ENCODE data around the gene DNAJC4. TPM values are rescaled to one million over a fixed set of nuclear protein-coding genes. Genes with fewer than 3 reads are reported as not detected.
A peak's percentile ranks its signal among the peaks of the same experiment; 100 is the strongest.

Gene DNAJC4
- total RNA-seq, 1 experiment from 2014 or later = 26.0 TPM

DNA sequence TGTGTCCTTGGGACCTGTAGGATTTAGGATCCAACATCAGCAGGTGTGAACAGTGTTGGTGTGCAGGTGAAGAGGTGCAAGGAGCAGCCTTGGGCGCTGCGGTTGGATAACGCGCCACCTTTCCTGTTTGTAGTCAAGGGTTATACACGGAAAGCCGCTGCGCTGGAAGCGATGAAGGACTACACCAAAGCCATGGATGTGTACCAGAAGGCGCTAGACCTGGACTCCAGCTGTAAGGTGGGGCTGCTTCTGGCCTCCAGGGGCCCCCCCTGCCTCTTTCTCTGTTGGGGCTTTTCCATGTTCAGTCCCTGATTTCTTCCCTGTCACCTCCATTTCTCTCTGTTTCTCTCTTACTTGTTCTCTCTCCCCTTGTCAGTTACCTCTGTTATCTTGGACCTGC is 27.4 kb upstream of the DNAJC4 start:
- ChIA-PET CTCF (interaction anchor here (0.7 to 5.4 kb wide), 4 partner anchors 47 to 139 kb away, joined by 3 to 76 read pairs (median 35); partner anchors contain the start of gene PLCB3), POLR2A (interaction anchor here (0.5 kb wide), 1 partner anchor 12 kb away, joined by 3 read pairs; no protein-coding TSS in a partner anchor)
- H3K9me3 Mint-ChIP-seq = no peaks in the 10 kb centered on the region
- DNase-seq (ENCODE audit: low spot score) (no peak), ATAC-seq (no peak)
- peaks cover 61% of the 10 kb centered on the region for H3K36me3 Mint-ChIP-seq
- no peak overlapping the region for H3K4me3 Mint-ChIP-seq
- TF ChIP-seq ZNF232 (CRISPR knock-in tag; IDR thresholded peaks at IDR 0.05) = no peak
- TF ChIP-seq TP53 (CRISPR knock-in tag; IDR thresholded peaks at IDR 0.05) = no peak
- TF ChIP-seq ZNF532 (CRISPR knock-in tag; IDR thresholded peaks at IDR 0.05; ENCODE audit: borderline replicate concordance) = no peak
- no peak for TF ChIP-seq ZSCAN18 (CRISPR knock-in tag; IDR thresholded peaks at IDR 0.05)
- TF ChIP-seq, protein P1, sequence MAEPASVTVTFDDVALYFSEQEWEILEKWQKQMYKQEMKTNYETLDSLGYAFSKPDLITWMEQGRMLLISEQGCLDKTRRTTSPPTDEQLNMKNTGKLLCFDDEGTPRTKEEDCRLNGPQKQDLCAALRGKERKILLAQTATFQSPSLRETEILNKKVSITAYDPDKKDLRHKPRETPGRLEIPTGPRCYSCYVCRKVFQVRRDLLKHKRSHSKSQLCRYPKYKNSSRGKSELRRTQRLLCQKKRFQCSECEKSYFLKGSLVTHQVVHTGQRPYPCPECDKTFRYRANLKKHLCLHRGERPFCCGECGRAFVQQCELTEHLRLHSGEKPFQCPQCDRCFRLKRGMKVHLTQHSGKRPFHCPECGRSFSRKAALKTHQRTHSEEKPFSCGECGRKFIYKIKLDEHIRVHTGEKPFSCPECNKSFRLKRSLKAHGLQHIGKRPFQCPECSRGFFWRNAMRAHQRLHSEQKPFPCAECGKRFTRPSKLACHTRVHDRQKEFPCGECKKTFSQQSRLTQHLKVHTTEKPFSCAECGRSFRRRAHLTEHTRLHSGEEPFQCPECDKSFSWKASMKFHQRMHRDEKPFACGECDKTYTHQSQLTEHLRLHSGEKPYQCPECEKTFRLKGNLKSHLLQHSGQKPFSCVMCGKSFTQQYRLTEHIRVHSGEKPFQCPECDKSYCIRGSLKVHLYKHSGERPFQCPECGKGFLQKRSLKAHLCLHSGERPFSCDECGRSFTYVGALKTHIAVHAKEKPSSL (CRISPR knock-in tag; conservative IDR thresholded peaks at IDR 0.05) = no peak
- TF ChIP-seq, protein P2, sequence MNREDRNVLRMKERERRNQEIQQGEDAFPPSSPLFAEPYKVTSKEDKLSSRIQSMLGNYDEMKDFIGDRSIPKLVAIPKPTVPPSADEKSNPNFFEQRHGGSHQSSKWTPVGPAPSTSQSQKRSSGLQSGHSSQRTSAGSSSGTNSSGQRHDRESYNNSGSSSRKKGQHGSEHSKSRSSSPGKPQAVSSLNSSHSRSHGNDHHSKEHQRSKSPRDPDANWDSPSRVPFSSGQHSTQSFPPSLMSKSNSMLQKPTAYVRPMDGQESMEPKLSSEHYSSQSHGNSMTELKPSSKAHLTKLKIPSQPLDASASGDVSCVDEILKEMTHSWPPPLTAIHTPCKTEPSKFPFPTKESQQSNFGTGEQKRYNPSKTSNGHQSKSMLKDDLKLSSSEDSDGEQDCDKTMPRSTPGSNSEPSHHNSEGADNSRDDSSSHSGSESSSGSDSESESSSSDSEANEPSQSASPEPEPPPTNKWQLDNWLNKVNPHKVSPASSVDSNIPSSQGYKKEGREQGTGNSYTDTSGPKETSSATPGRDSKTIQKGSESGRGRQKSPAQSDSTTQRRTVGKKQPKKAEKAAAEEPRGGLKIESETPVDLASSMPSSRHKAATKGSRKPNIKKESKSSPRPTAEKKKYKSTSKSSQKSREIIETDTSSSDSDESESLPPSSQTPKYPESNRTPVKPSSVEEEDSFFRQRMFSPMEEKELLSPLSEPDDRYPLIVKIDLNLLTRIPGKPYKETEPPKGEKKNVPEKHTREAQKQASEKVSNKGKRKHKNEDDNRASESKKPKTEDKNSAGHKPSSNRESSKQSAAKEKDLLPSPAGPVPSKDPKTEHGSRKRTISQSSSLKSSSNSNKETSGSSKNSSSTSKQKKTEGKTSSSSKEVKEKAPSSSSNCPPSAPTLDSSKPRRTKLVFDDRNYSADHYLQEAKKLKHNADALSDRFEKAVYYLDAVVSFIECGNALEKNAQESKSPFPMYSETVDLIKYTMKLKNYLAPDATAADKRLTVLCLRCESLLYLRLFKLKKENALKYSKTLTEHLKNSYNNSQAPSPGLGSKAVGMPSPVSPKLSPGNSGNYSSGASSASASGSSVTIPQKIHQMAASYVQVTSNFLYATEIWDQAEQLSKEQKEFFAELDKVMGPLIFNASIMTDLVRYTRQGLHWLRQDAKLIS (CRISPR knock-in tag; IDR thresholded peaks at IDR 0.05; ENCODE audit: borderline replicate concordance) = no peak
- no peak for TF ChIP-seq CDX4 (CRISPR knock-in tag; IDR thresholded peaks at IDR 0.05; ENCODE audit: borderline replicate concordance)
- no peak for TF ChIP-seq CBFB (CRISPR knock-in tag; IDR thresholded peaks at IDR 0.05; ENCODE audit: low read depth)
- no peak for TF ChIP-seq RORB (CRISPR knock-in tag; IDR thresholded peaks at IDR 0.05)
- TF ChIP-seq, protein P3, sequence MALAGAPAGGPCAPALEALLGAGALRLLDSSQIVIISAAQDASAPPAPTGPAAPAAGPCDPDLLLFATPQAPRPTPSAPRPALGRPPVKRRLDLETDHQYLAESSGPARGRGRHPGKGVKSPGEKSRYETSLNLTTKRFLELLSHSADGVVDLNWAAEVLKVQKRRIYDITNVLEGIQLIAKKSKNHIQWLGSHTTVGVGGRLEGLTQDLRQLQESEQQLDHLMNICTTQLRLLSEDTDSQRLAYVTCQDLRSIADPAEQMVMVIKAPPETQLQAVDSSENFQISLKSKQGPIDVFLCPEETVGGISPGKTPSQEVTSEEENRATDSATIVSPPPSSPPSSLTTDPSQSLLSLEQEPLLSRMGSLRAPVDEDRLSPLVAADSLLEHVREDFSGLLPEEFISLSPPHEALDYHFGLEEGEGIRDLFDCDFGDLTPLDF (CRISPR knock-in tag; IDR thresholded peaks at IDR 0.05) = no peak
- TF ChIP-seq ZNF423 (CRISPR knock-in tag; IDR thresholded peaks at IDR 0.05) = no peak
- TF ChIP-seq HMGA2 (CRISPR knock-in tag; IDR thresholded peaks at IDR 0.05) = no peak
- TF ChIP-seq, protein P4, sequence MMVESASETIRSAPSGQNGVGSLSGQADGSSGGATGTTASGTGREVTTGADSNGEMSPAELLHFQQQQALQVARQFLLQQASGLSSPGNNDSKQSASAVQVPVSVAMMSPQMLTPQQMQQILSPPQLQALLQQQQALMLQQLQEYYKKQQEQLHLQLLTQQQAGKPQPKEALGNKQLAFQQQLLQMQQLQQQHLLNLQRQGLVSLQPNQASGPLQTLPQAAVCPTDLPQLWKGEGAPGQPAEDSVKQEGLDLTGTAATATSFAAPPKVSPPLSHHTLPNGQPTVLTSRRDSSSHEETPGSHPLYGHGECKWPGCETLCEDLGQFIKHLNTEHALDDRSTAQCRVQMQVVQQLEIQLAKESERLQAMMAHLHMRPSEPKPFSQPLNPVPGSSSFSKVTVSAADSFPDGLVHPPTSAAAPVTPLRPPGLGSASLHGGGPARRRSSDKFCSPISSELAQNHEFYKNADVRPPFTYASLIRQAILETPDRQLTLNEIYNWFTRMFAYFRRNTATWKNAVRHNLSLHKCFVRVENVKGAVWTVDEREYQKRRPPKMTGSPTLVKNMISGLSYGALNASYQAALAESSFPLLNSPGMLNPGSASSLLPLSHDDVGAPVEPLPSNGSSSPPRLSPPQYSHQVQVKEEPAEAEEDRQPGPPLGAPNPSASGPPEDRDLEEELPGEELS (CRISPR knock-in tag; IDR thresholded peaks at IDR 0.05) = no peak
- no peak for TF ChIP-seq JAZF1 (CRISPR knock-in tag; IDR thresholded peaks at IDR 0.05)
- no peak for TF ChIP-seq ZNF121 (CRISPR knock-in tag; IDR thresholded peaks at IDR 0.05)
- TF ChIP-seq CREM (CRISPR knock-in tag; IDR thresholded peaks at IDR 0.05) = no peak
- no peak for TF ChIP-seq SP1 (CRISPR knock-in tag; conservative IDR thresholded peaks at IDR 0.05)
- no peak for TF ChIP-seq OVOL2 (CRISPR knock-in tag; IDR thresholded peaks at IDR 0.05; ENCODE audit: borderline replicate concordance)
- no peaks in the 10 kb centered on the region for H3K27me3 Mint-ChIP-seq (ENCODE audit: low read depth)
- H3K4me1 Mint-ChIP-seq = peaks cover 6% of the 10 kb centered on the region
- H3K27ac Mint-ChIP-seq = peak overlapping the region; percentile 65; the same call in 1 of the 2 replicates

All from WTC11 (cell line).